ENCODE results near the gene TRPC4AP.

The TRPC4AP gene

DNA sequence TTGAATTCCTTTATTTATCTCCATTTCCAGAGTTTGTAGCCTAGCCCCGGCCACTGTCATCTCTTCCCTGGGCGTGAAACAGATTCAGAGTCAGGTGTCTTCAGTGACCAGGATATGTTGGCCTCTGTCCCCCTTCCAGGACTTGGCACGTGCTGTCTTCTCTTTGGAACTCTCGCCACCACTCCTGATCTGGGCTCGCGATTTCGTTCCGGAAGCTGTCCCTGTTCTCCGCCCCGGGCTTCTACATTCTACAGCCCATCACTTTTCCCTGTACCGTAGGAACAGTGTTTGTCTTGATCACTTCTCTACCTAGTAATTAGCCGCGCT, 137.7 kb downstream of the TRPC4AP start:
- H3K4me3 ChIP-seq (ENCODE audit: low read depth in 1 of 2, low read length in 1 of 2) = peak overlapping the region; percentile 73 to 84
- H3K27me3 ChIP-seq = no peaks in the 10 kb centered on the region
- H3K9me3 ChIP-seq = no peaks in the 10 kb centered on the region

DNA sequence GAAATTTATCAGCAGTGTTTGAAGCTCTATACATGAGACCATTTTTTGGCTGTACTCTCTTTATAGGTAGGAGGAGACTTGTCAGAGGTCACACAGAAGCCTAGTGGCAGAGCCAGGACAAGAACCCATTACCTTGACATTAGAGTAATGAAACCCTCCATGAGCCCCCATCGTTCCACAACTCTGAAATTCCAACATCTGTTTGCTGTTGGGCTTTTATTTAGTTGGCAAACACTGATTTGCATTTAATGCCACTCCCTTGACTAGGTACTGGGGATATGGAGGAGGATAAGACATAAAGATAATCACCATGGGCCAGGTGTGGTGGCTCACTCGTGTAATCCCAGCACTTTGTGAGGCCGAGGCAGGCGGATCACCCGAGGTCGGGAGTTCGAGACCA, 138.6 kb downstream of the TRPC4AP start:
- no peaks in the 10 kb centered on the region for H3K9me3 ChIP-seq
- H3K4me3 ChIP-seq (ENCODE audit: low read depth in 1 of 2, low read length in 1 of 2) = no peak overlapping the region
- TF ChIP-seq, protein P1, sequence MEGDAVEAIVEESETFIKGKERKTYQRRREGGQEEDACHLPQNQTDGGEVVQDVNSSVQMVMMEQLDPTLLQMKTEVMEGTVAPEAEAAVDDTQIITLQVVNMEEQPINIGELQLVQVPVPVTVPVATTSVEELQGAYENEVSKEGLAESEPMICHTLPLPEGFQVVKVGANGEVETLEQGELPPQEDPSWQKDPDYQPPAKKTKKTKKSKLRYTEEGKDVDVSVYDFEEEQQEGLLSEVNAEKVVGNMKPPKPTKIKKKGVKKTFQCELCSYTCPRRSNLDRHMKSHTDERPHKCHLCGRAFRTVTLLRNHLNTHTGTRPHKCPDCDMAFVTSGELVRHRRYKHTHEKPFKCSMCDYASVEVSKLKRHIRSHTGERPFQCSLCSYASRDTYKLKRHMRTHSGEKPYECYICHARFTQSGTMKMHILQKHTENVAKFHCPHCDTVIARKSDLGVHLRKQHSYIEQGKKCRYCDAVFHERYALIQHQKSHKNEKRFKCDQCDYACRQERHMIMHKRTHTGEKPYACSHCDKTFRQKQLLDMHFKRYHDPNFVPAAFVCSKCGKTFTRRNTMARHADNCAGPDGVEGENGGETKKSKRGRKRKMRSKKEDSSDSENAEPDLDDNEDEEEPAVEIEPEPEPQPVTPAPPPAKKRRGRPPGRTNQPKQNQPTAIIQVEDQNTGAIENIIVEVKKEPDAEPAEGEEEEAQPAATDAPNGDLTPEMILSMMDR (IDR thresholded peaks at IDR 0.05) = no peak
- H3K27ac ChIP-seq = no peak overlapping the region
- H3K4me1 ChIP-seq (ENCODE audit: control insufficient read depth in 1 of 2, insufficient read depth in 1 of 2, low read depth in 1 of 2, low read length in 1 of 2) = peaks cover 16 to 17% of the 10 kb centered on the region in 2 experiments
- no peaks in the 10 kb centered on the region for H3K27me3 ChIP-seq
- no peaks in the 10 kb centered on the region for H3K36me3 ChIP-seq

More for the DNA sequence above, 137.7 kb downstream of the TRPC4AP start:
- Histone ChIP-seq H3K27ac (peak overlapping the region; percentile 85), H3K4me1 (ENCODE audit: control insufficient read depth in 1 of 2, insufficient read depth in 1 of 2, low read depth in 1 of 2, low read length in 1 of 2) (peaks cover 16 to 17% of the 10 kb centered on the region in 2 experiments), H3K36me3 (no peaks in the 10 kb centered on the region)
- TF ChIP-seq, protein P1 (IDR thresholded peaks at IDR 0.05) = no peak

DNA sequence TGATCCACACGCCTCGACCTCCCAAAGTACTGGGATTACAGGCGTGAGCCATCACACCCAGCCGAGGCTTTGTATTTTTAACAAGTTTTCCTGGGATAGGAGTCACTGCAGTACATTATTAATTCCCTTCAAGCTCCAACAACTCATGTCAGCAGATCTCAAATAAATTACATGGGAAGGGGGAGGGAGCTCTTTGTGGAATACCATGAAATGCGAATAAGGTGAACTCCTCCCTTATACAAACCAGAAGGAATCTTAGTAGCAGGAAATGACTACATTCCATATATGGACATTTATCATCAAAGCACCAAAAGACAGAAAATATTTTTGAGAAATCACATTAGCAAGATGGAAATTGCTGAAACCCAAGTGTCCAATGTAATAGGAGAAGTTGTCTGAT, 139.9 kb downstream of the TRPC4AP start:
- H3K27ac ChIP-seq = no peak overlapping the region
- no peaks in the 10 kb centered on the region for H3K36me3 ChIP-seq
- H3K27me3 ChIP-seq = no peaks in the 10 kb centered on the region
- H3K4me1 ChIP-seq (ENCODE audit: control insufficient read depth in 1 of 2, insufficient read depth in 1 of 2, low read depth in 1 of 2, low read length in 1 of 2) = peaks cover 16 to 17% of the 10 kb centered on the region in 2 experiments
- H3K4me3 ChIP-seq (ENCODE audit: low read depth in 1 of 2, low read length in 1 of 2) = no peak overlapping the region
- H3K9me3 ChIP-seq = no peaks in the 10 kb centered on the region
- TF ChIP-seq, protein P1 (IDR thresholded peaks at IDR 0.05) = no peak
